HepG2 (cell line): ENCODE data around the gene CABLES2.

ENCODE experiments used
- CCAR2 ChIP-seq: fragments of 200-400 bp; formaldehyde crosslinking; optimal IDR thresholded peaks from 2 replicates; pipeline ENCODE3; 2018; ENCODE audit warnings: low read depth, mild to moderate bottlenecking, low read length, moderate library complexity
- ZNF207 ChIP-seq: fragments of 450-650 bp; IDR thresholded peaks from 2 replicates; pipeline ENCODE4 v1.6.1; 2016; ENCODE audit warnings: antibody characterized with exemption, borderline replicate concordance

GRCh38 chr20:62400021-62400420, 7.1 kb downstream of the CABLES2 start:
- TF ChIP-seq ZNF207 (no peak), CCAR2 (no peak)
